Duodenal mucosa (tissue), 2 donors: ENCODE results near the gene CELA3A.
A peak's percentile ranks its signal among the peaks of the same experiment; 100 is the strongest.
"Not testable (repeated sequence)": the region's sequence is repeated elsewhere in the genome, so short reads cannot be mapped to it uniquely, and the experiment has no call there.

Experiments used
- H3K27ac ChIP-seq: one replicate; pipeline ENCODE4 v1.7.0; 2013; ENCODE audit warnings: low read depth, low read length
- H3K27me3 ChIP-seq, 2 donors: one replicate each; pipeline ENCODE4 v1.7.0; 2013; ENCODE audit warnings: low read length in 2 of 2, control low read depth in 1 of 2; ENCODE audit not compliant: insufficient read depth in 2 of 2, control insufficient read depth in 1 of 2
- H3K36me3 ChIP-seq, 2 donors: one replicate each; pipeline ENCODE4 v1.7.0; 2013; ENCODE audit warnings: low read length in 2 of 2, control low read depth in 1 of 2; ENCODE audit not compliant: insufficient read depth in 2 of 2, control insufficient read depth in 1 of 2
- H3K4me1 ChIP-seq, 2 donors: one replicate each; pipeline ENCODE4 v1.7.0; 2013; ENCODE audit warnings: low read length in 2 of 2, control low read depth in 1 of 2; ENCODE audit not compliant: insufficient read depth in 2 of 2, control insufficient read depth in 1 of 2
- H3K4me3 ChIP-seq, 2 donors: one replicate each; pipeline ENCODE4 v1.7.0; 2013; ENCODE audit warnings: low read length in 2 of 2, low read depth in 1 of 2
- H3K9ac ChIP-seq, 2 donors: one replicate each; pipeline ENCODE4 v1.7.0; 2013; ENCODE audit warnings: low read length in 2 of 2, low read depth in 1 of 2
- H3K9me3 ChIP-seq, 2 donors: one replicate each; pipeline ENCODE4 v1.7.0; 2013; ENCODE audit warnings: low read length in 2 of 2, control low read depth in 1 of 2; ENCODE audit not compliant: control insufficient read depth in 1 of 2

The CELA3A gene

DNA sequence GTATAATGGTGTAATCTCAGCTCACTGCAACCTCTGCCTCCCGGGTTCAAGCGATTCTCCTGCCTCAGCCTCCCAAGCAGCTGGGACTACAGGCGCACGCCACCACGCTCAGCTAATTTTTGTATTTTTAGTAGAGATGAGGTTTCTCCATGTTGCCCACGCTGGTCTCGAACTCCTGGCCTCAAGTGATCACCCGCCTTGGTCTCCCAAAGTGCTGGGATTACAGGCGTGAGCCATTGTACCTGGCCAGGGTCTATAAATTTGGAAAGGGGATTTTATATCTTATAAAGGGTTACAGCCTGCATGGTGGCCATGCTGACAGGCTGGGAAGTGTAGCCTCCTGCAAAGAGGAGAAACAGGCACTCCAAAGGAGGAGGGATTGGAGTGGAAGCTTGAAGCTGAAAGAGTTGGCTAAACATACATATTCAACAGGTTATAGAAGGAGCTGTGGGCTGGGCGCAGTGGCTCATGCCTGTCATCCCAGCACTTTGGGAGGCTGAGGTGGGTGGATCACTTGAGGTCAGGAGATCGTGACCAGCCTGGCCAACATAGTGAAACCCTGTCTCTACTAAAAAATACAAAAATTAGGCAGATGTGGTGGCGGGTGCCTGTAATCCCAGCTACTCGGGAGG is 13.2 kb downstream of the CELA3A start:
- not testable (repeated sequence) for H3K36me3 ChIP-seq, H3K27me3 ChIP-seq, H3K9me3 ChIP-seq, H3K9ac ChIP-seq, H3K4me3 ChIP-seq, H3K4me1 ChIP-seq, H3K27ac ChIP-seq

DNA sequence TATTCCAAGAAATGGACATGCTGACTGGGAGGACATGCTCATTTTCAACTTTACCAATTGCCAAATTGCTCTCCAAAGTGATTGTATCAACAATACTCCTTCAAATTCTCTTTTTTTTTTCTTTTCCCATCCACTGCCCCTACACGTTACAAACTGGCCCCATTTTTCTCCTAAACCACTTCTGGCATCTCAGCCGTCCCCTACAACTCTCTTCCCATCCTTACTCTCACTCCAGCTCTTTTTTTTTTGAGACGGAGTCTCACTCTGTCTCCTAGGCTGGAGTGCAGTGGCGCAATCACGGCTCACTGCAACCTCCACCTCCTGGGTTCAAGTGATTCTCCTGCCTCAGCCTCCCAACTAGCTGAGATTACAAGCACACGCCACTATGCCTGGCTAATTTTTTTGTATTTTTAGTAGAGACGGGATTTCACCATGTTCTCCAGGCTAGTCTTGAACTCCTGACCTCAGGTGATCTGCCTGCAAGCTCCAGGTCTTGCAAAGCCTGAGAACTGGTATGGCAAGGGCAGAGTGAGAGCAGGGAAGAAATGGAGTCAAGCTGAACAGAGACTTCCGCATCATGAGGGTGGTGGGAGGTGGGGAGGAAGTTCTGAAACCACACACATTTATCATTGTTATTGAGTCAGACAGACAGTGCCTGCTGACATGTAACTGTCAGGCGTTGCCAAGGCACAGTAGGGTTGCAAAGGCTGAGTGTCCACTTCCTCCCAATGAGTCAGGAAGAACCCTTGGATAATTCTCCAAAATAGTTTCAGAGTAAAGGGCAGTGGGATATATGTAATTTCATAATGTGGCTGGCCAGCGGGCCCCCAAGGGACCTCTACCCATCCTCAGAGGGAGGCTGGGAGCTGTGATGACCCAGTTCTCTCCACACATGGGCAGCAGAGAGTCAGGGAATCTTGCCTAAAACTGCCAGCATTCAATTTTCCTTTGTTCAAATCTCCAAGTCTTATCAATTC is 17.4 kb downstream of the CELA3A start:
- Histone ChIP-seq H3K4me3 (no peak overlapping the region), H3K27me3 (no peaks in the 10 kb centered on the region), H3K36me3 (no peaks in the 10 kb centered on the region), H3K4me1 (peaks cover 2 to 6% of the 10 kb centered on the region in 2 donors), H3K9ac (no peak overlapping the region), H3K27ac (no peak overlapping the region), H3K9me3 (no peaks in the 10 kb centered on the region)

DNA sequence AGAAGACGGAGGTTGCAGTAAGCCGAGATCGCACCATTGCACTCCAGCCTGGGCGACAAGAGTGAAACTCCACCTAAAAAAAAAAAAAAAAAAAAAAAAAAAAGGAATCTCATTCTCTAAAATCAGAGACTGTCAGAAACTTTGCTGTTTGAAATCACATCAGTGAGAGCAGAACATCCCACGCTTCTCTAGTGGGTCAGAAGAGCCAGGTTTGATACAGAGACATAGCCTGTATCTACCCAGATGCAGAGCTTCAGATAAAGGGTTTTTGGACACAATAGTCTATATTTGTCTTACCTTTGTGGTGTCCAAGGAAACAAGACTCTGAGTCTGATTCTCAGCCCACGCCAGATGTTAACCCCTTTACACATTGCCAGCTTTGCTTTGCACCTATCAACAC is 19.6 kb downstream of the CELA3A start:
- H3K4me1 ChIP-seq = peaks cover 11 to 12% of the 10 kb centered on the region in 2 donors
- H3K27ac ChIP-seq = no peak overlapping the region
- no peak overlapping the region for H3K9ac ChIP-seq
- no peaks in the 10 kb centered on the region for H3K27me3 ChIP-seq
- no peak overlapping the region for H3K4me3 ChIP-seq
- no peaks in the 10 kb centered on the region for H3K36me3 ChIP-seq
- H3K9me3 ChIP-seq = no peaks in the 10 kb centered on the region

DNA sequence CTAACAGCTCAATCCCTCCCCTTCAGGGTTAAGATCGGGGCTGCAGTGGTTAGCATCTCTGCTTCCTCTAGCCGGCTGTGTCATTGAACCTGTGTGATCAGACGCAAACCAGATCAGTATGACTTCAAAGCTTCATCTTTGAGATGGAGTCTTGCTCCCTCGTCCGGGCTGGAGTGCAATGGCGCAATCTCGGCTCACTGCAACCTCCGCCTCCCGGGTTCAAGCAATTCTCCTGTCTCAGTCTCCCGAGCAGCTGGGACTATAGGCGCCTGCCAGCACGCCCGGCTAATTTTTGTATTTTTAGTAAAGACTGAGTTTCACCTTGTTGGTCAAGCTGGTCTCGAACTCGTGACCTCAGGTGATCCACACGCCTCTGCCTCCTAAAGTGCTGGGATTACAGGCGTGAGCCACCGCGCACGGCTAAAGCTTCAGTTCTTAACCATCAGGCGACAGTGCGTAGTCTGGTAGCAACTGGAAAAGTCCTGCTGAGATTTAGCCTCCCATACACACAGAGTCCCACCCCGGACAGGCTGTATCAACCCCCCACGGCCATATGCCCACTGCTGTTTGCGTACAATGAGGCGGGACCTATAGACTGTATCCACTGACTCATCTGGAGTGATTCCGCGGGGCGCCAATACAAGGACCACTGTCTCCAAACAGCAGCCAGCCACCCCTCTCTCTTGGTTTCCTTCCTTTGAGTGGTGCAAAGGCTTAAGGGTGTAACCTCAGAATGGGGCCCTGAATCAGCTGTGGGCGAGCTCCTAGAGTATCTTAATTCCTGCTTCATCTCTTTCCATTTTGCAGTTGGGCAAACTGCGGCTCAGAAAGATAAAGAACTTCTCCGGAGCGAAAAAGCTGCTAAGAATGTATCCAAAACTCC is 23.3 kb downstream of the CELA3A start:
- Histone ChIP-seq H3K4me3 (peak overlapping the region; percentile 87 to 99), H3K27ac (peak overlapping the region; percentile 100), H3K27me3 (no peaks in the 10 kb centered on the region), H3K4me1 (peaks cover 16 to 18% of the 10 kb centered on the region in 2 donors), H3K36me3 (no peaks in the 10 kb centered on the region), H3K9ac (peak overlapping the region; percentile 98 to 100), H3K9me3 (no peaks in the 10 kb centered on the region)

DNA sequence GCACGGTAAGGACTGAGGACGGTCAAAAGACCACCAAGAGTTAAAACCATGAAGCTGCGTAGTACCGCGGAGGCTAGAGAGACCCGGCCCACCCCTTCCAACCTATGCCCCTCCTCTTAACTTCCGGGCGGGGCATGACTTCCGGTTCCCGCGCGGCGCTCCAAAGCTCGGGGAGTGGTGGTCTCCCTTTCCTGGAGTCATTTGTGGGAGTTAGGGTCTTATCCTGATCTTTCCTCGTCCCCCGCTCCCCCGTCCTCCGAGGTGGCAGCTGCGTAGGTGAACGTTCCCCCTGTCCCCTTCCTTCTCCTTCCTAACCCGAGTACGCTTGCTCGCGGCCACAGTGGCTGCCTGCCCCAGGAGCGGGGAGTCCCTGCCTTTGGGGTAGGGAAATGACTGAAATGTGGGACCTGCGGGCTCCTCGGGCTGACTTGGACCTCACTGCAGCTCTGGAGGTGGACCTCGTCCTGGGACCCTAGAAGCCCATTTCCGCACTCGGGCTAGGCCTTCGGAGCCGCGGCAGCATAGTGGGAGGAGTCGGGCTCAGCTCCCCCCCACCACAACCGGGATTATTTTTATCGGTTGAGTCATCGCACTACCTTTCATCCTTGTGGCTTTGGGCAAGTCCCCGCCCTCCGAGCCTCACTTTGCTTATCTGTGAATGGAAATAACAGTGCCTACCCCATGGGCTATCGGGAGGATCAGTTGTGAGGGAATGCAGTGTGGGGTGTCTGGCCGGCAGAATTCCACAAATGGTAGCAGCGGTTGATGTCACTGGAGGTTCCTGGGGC is 24.1 kb downstream of the CELA3A start:
- Histone ChIP-seq H3K27me3 (no peaks in the 10 kb centered on the region), H3K9me3 (no peaks in the 10 kb centered on the region), H3K4me1 (peaks cover 16 to 18% of the 10 kb centered on the region in 2 donors), H3K36me3 (no peaks in the 10 kb centered on the region), H3K9ac (peak overlapping the region; percentile 98 to 100), H3K4me3 (peak overlapping the region; percentile 87 to 99), H3K27ac (peak overlapping the region; percentile 100)

DNA sequence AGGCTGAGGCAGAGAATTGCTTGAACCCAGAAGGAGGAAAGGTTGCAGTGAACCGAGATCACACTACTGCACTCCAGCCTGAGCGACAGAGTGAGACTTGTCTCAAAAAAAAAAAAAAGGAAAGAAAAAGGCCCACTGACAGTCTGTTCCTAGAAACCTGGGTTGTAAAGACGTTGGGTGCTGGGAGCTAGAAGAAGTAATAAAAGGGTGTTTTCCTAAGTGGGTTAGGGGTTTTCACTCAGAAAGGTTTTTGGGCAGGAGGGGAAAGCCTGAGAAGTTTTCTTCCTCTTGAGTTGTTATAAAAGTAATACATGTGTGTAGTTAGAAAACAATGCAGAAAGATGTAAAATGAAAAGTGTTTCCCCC is 25.4 kb downstream of the CELA3A start:
- H3K27me3 ChIP-seq = no peaks in the 10 kb centered on the region
- H3K9me3 ChIP-seq = no peaks in the 10 kb centered on the region
- peaks cover 16 to 25% of the 10 kb centered on the region in 2 donors for H3K4me1 ChIP-seq
- no peaks in the 10 kb centered on the region for H3K36me3 ChIP-seq
- no peak overlapping the region for H3K27ac ChIP-seq
- peak overlapping the region in 1 of 2 donors; percentile 100 for H3K9ac ChIP-seq
- H3K4me3 ChIP-seq = no peak overlapping the region

DNA sequence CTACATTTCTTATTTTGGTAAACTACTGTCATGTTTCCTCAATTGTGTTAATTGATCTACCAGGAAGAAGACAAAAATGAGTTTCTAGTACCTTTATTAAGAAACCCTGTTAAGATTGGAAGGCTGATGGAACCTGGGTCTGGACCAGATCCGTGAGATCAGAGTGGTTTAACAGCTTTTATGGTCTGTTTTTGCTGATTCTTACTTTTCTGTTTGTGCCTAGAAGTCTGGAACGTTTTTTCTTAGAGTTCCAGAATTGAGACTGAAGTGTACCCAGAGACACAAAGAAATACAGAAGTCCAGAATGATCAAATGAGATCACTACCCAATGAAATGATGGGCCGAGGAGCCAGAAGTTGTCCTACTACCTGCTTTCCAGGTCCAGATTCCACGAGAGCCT is 28.6 kb downstream of the CELA3A start:
- Histone ChIP-seq H3K4me1 (peaks cover 5 to 14% of the 10 kb centered on the region in 2 donors), H3K27ac (no peak overlapping the region), H3K36me3 (no peaks in the 10 kb centered on the region), H3K9ac (no peak overlapping the region), H3K27me3 (no peaks in the 10 kb centered on the region), H3K9me3 (no peaks in the 10 kb centered on the region), H3K4me3 (no peak overlapping the region)

DNA sequence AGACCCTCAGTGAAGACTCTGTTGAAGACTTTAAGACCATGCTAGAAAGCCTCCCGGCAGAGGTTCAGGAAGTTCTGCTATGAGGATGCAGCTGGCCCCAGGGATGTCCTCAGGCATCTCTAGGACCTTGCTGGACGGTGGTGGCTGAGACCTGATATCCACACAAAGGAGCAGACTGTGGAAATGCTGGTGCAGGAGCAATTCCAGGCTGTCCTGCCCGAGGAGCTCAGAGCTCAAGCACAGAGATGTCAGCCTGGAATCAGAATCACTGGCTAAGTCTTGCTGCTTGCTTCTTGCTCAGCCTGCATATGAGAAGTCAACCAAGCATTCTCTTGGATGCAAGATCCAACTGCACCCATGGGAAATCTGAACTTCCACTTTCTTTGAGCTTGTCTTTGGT is 29.0 kb downstream of the CELA3A start:
- H3K9me3 ChIP-seq = no peaks in the 10 kb centered on the region
- no peak overlapping the region for H3K9ac ChIP-seq
- H3K36me3 ChIP-seq = no peaks in the 10 kb centered on the region
- H3K27me3 ChIP-seq = no peaks in the 10 kb centered on the region
- H3K4me1 ChIP-seq = peaks cover 5 to 14% of the 10 kb centered on the region in 2 donors
- H3K27ac ChIP-seq = no peak overlapping the region
- no peak overlapping the region for H3K4me3 ChIP-seq

DNA sequence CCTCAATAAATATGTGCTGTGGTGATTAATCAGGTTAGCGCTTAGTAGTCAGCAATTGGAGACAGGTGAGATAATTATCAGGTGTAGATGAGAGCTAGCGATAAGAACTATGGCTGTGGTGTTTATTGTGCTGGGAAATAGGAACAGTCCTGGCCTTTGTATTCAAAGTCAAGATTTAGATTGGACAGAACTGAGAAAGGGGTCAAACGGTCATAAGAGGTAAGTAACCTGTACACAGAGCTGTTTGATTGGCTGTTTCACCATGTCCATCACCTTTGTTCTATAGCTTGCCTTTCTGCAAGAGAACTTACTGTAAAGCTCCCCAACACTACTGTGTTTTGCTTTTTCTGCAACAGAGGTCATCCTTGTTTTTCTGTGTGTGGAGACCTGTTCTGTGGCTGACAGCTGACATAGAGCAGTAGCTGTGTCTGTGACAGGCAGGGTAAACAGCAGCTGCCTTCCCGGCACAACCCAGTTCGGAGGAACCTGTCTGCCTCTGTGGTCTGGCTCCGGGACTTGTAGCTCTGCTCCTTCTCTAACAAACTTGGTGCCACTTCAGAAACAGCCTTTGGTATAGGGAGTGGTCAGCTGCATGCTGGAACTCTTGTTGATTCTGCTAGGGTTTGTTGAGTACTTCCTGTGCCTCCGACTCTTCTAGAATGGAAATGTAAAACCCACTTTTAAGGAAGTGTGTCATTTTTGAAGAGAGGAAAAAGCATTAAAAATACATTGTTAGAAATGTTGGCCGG is 29.9 kb downstream of the CELA3A start:
- Histone ChIP-seq H3K27ac (no peak overlapping the region), H3K9me3 (no peaks in the 10 kb centered on the region), H3K4me3 (no peak overlapping the region), H3K9ac (no peak overlapping the region), H3K4me1 (peaks cover 2 to 10% of the 10 kb centered on the region in 2 donors), H3K36me3 (no peaks in the 10 kb centered on the region), H3K27me3 (no peaks in the 10 kb centered on the region)
